Brain microvascular endothelial cell (primary cell): ENCODE results near the gene LIM2.

ENCODE experiments used
- DNase-seq: peaks from one replicate; pipeline ENCODE4 v3.0.0-alpha.2; 2020
- H3K27ac ChIP-seq: fragments of 250-450 bp; sonication (Bioruptor Pico); 2 replicates; pipeline ENCODE4 v1.5.1; 2020; ENCODE audit warnings: mild to moderate bottlenecking, moderate library complexity
- H3K27me3 ChIP-seq: fragments of 250-450 bp; sonication (Bioruptor Pico); replicated peaks from 2 replicates; pipeline ENCODE4 v1.5.1; 2020; ENCODE audit warnings: mild to moderate bottlenecking
- H3K36me3 ChIP-seq: fragments of 250-450 bp; sonication (Bioruptor Pico); replicated peaks from 2 replicates; pipeline ENCODE4 v1.5.1; 2020; ENCODE audit warnings: mild to moderate bottlenecking
- H3K4me3 ChIP-seq: 2 replicates; pipeline ENCODE4 v1.5.1; 2011; ENCODE audit warnings: low read depth, mild to moderate bottlenecking, control low read depth, low read length, moderate library complexity
- in situ Hi-C: cut with HindIII; loops from 2 replicates; pipeline ENCODE4 v1.10.0; 2017; ENCODE audit warnings: low sequenced_read_pairs, low pct_ligation_motif_present
- TF ChIP-seq, protein P1 (sequence below): IDR thresholded peaks from 2 replicates; pipeline ENCODE4 v1.5.1; 2011; ENCODE audit warnings: low read depth, mild to moderate bottlenecking, moderate library complexity, low read length, control low read depth, inconsistent platforms; ENCODE audit errors: missing control alignments

The LIM2 gene, protein sequence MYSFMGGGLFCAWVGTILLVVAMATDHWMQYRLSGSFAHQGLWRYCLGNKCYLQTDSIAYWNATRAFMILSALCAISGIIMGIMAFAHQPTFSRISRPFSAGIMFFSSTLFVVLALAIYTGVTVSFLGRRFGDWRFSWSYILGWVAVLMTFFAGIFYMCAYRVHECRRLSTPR

DNA sequence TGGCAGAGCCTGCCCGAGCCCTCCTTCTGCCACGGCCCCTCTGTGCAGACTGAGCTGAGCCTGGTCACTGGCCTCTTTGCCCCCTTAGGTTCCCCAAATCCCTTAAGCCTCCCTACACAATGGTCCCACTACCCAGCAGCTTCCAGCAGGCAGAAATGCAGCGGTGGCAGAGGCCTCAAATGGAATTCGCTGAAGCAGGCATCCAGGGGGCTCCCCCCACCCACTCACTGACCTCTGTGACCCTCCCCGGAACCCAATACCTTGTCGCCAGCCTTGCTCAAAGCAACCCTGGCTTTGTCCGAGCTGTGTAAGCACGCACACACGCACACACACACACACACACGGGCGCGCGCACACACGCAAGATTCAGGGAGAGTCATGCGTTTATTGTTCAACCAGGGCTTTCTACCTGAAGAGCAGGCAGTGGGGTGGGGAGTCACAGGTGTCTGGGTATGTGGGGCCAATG lies at the start of gene LIM2:
TSS of gene LIM2 (minus strand) at position 51 of the 466 bp plus-strand sequence. CDS start 531 bp downstream, outside the sequence.
- in situ Hi-C loops, result no loop called here
- Histone ChIP-seq H3K27me3 (no peaks in the 10 kb centered on the region), H3K27ac (no peak within 1 kb of the TSS), H3K4me3 (no peak within 1 kb of the TSS), H3K36me3 (no peaks in the 10 kb centered on the region)
- no peak for DNase-seq
- TF ChIP-seq, protein P1, sequence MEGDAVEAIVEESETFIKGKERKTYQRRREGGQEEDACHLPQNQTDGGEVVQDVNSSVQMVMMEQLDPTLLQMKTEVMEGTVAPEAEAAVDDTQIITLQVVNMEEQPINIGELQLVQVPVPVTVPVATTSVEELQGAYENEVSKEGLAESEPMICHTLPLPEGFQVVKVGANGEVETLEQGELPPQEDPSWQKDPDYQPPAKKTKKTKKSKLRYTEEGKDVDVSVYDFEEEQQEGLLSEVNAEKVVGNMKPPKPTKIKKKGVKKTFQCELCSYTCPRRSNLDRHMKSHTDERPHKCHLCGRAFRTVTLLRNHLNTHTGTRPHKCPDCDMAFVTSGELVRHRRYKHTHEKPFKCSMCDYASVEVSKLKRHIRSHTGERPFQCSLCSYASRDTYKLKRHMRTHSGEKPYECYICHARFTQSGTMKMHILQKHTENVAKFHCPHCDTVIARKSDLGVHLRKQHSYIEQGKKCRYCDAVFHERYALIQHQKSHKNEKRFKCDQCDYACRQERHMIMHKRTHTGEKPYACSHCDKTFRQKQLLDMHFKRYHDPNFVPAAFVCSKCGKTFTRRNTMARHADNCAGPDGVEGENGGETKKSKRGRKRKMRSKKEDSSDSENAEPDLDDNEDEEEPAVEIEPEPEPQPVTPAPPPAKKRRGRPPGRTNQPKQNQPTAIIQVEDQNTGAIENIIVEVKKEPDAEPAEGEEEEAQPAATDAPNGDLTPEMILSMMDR, result no peak

DNA sequence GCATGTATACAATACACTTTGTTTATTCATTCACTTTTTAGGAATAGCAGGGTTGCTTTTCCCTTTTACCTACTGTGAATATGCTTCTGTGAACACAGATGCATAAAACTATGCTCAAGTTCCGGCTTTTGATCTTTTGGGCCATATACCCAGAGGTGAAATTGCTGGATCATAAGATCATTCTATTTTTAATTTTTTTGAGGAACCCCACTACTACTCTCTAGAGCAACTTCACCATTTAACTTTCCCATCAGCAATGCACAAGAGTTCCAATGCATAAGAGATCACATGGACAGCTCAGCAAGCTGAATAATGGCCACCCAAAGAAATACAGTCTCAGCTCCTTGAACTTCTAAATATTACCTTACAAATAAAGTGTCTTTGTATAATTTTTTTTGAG lies 46.7 kb upstream of the LIM2 start:
- Histone ChIP-seq H3K27me3 (no peaks in the 10 kb centered on the region), H3K4me3 (no peak overlapping the region), H3K36me3 (no peaks in the 10 kb centered on the region), H3K27ac (no peak overlapping the region)
- DNase-seq, result no peak
- TF ChIP-seq, protein P1, result no peak
- in situ Hi-C loops, result no loop called here

DNA sequence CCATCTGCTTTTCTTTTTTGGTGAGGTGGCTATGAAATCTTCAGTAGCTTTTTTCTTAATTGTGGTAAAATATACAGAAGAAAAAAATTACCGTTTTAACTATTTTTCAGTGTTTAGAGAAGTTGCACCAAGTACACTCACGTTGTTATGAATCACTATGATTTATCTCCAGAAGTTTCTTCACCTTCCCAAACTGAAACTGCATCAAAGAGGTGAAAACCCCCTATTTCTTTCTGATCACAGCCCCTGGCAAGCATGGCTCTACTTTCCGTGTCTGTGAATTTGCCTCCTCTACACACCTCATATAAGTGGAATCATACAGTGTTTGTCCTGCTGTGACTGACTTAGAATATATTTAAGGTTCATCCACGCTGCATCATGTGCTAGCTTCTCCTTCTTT lies 45.3 kb upstream of the LIM2 start:
- Histone ChIP-seq H3K4me3 (no peak overlapping the region), H3K36me3 (no peaks in the 10 kb centered on the region), H3K27ac (no peak overlapping the region), H3K27me3 (no peaks in the 10 kb centered on the region)
- in situ Hi-C loops, result no loop called here
- TF ChIP-seq, protein P1, result no peak
- no peak for DNase-seq

DNA sequence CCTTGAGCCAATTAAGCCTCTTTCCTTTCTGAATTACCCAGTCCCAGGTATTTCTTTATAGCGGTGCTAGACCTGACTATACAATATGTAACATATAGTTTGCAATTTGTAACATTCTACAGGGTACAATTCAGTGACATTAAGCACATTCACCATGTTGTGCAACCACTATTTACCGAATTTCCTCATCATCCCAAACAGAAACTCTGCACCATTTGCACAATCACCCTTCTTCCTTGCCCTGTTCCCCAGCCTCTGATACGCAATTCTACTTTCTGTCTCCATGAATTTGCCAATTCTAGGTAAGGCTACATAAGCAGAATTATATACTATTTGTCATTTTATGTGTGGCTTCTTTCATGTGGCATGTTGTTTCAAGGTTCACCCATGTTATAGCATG lies 43.4 kb upstream of the LIM2 start:
- no peak overlapping the region for H3K4me3 ChIP-seq
- H3K27me3 ChIP-seq, result no peaks in the 10 kb centered on the region
- TF ChIP-seq, protein P1, result no peak
- in situ Hi-C loops, result no loop called here
- no peaks in the 10 kb centered on the region for H3K36me3 ChIP-seq
- DNase-seq, result no peak
- no peak overlapping the region for H3K27ac ChIP-seq

DNA sequence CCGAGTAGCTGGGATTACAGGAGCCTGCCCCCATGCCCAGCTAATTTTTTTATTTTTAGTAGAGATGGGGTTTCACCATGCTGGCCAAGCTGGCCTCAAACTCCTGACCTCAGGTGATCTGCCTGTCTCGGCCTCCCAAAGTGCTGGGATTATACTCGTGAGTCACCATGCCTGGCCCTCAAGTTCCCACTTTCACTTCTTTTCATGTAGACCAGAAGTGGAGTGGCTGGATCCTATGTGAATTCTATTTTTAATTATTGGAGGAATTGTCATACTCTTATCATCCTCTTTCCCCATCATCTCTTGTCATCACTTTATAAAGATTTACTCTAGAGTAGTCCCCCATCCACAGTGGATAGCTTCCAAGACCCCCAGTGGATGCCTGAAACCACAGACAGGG lies 42.4 kb upstream of the LIM2 start:
- no peaks in the 10 kb centered on the region for H3K36me3 ChIP-seq
- TF ChIP-seq, protein P1, result no peak
- in situ Hi-C loops, result no loop called here
- DNase-seq, result no peak
- H3K27ac ChIP-seq, result no peak overlapping the region
- no peak overlapping the region for H3K4me3 ChIP-seq
- no peaks in the 10 kb centered on the region for H3K27me3 ChIP-seq

DNA sequence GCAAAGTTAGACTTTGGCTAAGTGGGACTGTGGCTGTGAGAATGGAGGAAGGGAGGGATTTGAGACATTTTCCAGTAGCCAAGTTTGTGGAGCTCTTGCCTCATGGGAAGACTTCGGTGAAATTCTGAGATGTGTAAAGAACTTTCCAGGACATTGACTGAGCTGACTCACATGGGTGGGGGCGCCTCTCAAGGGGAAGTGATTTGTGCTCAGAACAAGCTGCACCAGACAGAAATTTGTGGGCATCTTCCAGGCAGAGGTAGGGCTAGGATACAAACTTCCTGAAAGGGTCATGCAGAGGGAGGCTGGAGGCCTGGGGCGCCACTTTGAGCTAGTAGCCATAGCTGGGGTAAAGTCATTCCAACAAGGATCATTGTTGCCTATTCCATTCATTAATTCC lies 39.4 kb upstream of the LIM2 start:
- Histone ChIP-seq H3K27me3 (no peaks in the 10 kb centered on the region), H3K4me3 (no peak overlapping the region), H3K27ac (no peak overlapping the region), H3K36me3 (no peaks in the 10 kb centered on the region)
- no peak for DNase-seq
- in situ Hi-C loops, result no loop called here
- TF ChIP-seq, protein P1, result no peak
